Immature natural killer cell (primary cell): ENCODE results near the gene SUCLG2. TPM values are rescaled to one million over a fixed set of nuclear protein-coding genes. Genes with fewer than 3 reads are reported as not detected.
A peak's percentile ranks its signal among the peaks of the same experiment; 100 is the strongest.

Experiments used
- DNase-seq, 3 donors: peaks; one replicate each; pipeline ENCODE4 v3.0.0; 2022; ENCODE audit warnings: mixed read lengths in 1 of 3
- H3K27ac Mint-ChIP-seq, 6 donors: one replicate each; pipeline ENCODE4 v1.8.0; 2020; ENCODE audit warnings: mixed read lengths in 6 of 6, mild to moderate bottlenecking in 5 of 6, inconsistent platforms in 4 of 6, moderate library complexity in 3 of 6
- H3K27me3 Mint-ChIP-seq, 3 donors: one replicate each; pipeline ENCODE4 v1.8.0; 2020 to 2021; ENCODE audit warnings: low read depth in 3 of 3, mild to moderate bottlenecking in 3 of 3, mixed read lengths in 3 of 3, moderate library complexity in 3 of 3, inconsistent platforms in 1 of 3
- H3K36me3 Mint-ChIP-seq, 3 donors: one replicate each; pipeline ENCODE4 v1.8.0; 2020; ENCODE audit warnings: mixed read lengths in 3 of 3, inconsistent platforms in 2 of 3, mild to moderate bottlenecking in 2 of 3
- H3K4me1 Mint-ChIP-seq, 2 donors: one replicate each; pipeline ENCODE4 v1.8.0; 2020; ENCODE audit warnings: inconsistent platforms in 2 of 2, mild to moderate bottlenecking in 2 of 2, mixed read lengths in 2 of 2, moderate library complexity in 1 of 2
- H3K4me3 Mint-ChIP-seq, 5 donors: one replicate each; pipeline ENCODE4 v1.8.0; 2020; ENCODE audit warnings: mild to moderate bottlenecking in 5 of 5, mixed read lengths in 5 of 5, inconsistent platforms in 3 of 5, moderate library complexity in 3 of 5
- H3K9me3 Mint-ChIP-seq, 6 donors: one replicate each; pipeline ENCODE4 v1.8.0; 2020; ENCODE audit warnings: mild to moderate bottlenecking in 6 of 6, mixed read lengths in 6 of 6, inconsistent platforms in 4 of 6, moderate library complexity in 3 of 6
- polyA plus RNA-seq, 3 donors: library from polyadenylated mRNA; unstranded; fragments of 300-500 nt; fragmentation: Illumina TruSeq; gene quantifications; one replicate each; pipeline ENCODE4 v1.2.3, GENCODE V29; 2021

The SUCLG2 gene
- polyA plus RNA-seq, 3 donors from 2014 or later = 49.4 to 67.1 (median 58.2) TPM

GRCh38 chr3:67674055-67674454 is 19.6 kb upstream of the SUCLG2 start:
- peaks cover 31 to 33% of the 10 kb centered on the region in 2 donors for H3K4me1 Mint-ChIP-seq
- H3K36me3 Mint-ChIP-seq = peaks cover 0 to 9% (median 2%) of the 10 kb centered on the region in 3 donors
- H3K27me3 Mint-ChIP-seq = peaks cover 5 to 7% (median 6%) of the 10 kb centered on the region in 3 donors
- peaks cover 0 to 6% (median 0%) of the 10 kb centered on the region in 6 donors for H3K9me3 Mint-ChIP-seq
- H3K4me3 Mint-ChIP-seq = peak overlapping the region; percentile 49 to 84 (median 72)
- DNase-seq = peak; percentile 72 to 79 (median 76)
- peak overlapping the region; percentile 9 to 90 (median 52) for H3K27ac Mint-ChIP-seq

DNA sequence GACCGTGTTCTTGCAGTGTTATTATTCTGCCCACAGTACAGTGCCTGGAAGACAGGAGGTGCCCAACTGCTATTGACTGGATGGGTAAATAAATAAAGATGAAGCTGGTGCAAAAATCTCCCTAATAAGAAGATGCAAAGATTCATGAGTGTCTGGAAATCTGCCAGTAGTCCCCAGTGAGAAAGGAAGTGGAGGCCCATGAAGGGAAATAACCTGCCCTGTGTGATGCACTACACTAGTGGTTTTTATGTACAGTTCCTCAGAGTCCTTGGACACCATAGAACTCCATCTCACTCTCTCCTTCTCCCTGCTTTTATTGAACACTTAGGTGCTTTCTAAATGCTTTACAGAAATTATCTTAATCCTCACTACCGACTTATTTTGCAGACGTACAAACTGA is 8.3 kb upstream of the SUCLG2 start:
- H3K27ac Mint-ChIP-seq = peak overlapping the region in 1 of 6 donors; percentile 47

DNA sequence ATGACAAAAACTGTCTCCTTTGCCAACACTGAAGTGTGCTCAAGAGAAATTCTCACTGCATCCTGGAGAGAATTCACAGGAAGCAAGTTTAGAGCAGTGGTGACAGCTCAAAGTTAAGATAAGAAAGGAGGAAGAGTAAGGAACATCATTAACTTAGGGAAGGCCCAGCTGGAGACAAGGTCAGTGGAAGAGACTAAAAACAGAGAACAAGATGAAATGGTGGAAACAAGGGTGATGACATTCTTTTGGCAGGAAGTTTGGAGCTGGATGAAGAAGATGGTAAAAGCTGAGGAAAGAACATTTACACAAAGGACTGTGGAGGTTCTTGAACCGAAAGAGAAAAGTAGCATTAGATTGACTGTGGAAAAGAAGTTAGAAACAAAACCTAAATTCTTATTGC is 6.7 kb upstream of the SUCLG2 start:
- Mint-ChIP-seq H3K4me3 (no peak overlapping the region), H3K4me1 (peaks cover 24 to 30% of the 10 kb centered on the region in 2 donors), H3K36me3 (peaks cover 0 to 2% (median 0%) of the 10 kb centered on the region in 3 donors), H3K27ac (peak overlapping the region in 2 of 6 donors; percentile 21 to 54), H3K27me3 (peaks cover 2 to 7% (median 3%) of the 10 kb centered on the region in 3 donors), H3K9me3 (peaks cover 0 to 7% (median 1%) of the 10 kb centered on the region in 6 donors)
- no peak for DNase-seq

More for the DNA sequence above, 8.3 kb upstream of the SUCLG2 start:
- Mint-ChIP-seq H3K36me3 (peaks cover 0 to 7% (median 0%) of the 10 kb centered on the region in 3 donors), H3K9me3 (peaks cover 0 to 7% (median 1%) of the 10 kb centered on the region in 6 donors), H3K4me1 (peaks cover 18 to 19% of the 10 kb centered on the region in 2 donors), H3K4me3 (peak overlapping the region in 2 of 5 donors; percentile 15 to 16), H3K27me3 (peaks cover 2 to 3% (median 3%) of the 10 kb centered on the region in 3 donors)
- peak in 1 of 3 donors; percentile 23 for DNase-seq

GRCh38 chr3:67657192-67657591 is 2.8 kb upstream of the SUCLG2 start:
- Mint-ChIP-seq H3K4me3 (no peak overlapping the region), H3K27ac (peak overlapping the region in 2 of 6 donors; percentile 46 to 67), H3K4me1 (peaks cover 42 to 50% of the 10 kb centered on the region in 2 donors), H3K9me3 (peaks cover 0 to 11% (median 3%) of the 10 kb centered on the region in 6 donors), H3K36me3 (peaks cover 0 to 3% (median 0%) of the 10 kb centered on the region in 3 donors), H3K27me3 (peaks cover 10 to 16% (median 15%) of the 10 kb centered on the region in 3 donors)
- DNase-seq = no peak

- Mint-ChIP-seq H3K4me1 (peaks cover 45 to 53% of the 10 kb centered on the region in 2 donors), H3K27me3 (peaks cover 10 to 16% (median 15%) of the 10 kb centered on the region in 3 donors), H3K36me3 (peaks cover 0 to 6% (median 0%) of the 10 kb centered on the region in 3 donors), H3K4me3 (peak overlapping the region in 1 of 5 donors; percentile 78), H3K9me3 (peaks cover 0 to 11% (median 3%) of the 10 kb centered on the region in 6 donors), H3K27ac (peak overlapping the region in 5 of 6 donors; percentile 88 to 96 (median 94))
- DNase-seq = no peak
These were observed 2.2 kb upstream of the SUCLG2 start for GRCh38 chr3:67656614-67657013.

DNA sequence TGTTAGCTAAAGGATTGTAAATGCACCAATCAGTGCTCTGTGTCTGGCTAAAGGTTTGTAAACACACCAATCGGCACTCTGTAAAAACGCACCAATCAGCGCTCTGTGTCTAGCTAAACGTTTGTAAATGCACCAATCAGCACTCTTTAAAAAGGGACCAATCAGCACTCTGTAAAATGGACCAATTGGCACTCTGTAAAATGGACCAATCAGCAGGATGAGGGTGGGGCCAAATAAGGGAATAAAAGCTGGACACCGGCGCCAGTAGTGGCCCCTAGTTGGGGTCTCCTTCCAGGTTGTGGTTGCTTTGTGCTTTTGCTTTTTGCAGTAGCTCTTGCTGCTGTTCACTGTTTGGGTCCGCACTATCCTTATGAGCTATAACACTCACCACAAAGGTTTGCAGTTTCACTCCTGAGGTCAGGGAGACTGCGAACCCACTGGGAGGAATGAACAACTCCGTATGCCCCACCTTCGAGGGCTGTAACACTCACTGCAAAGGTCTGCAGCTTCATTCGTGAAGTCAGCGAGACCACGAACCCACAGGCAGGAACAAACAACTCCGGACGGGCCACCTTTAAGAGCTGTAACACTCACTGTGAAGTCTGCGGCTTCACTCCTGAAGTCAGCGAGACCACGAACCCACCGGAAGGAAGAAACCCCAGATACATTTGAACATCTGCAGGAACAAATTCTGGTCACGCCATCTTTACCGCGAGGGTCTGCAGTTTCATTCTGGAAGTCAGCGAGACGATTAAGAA is 1.1 kb upstream of the SUCLG2 start:
- peaks cover 51 to 59% of the 10 kb centered on the region in 2 donors for H3K4me1 Mint-ChIP-seq
- H3K4me3 Mint-ChIP-seq = peak overlapping the region; percentile 75 to 86 (median 80)
- H3K9me3 Mint-ChIP-seq = peaks cover 0 to 11% (median 3%) of the 10 kb centered on the region in 6 donors
- peaks cover 0 to 6% (median 0%) of the 10 kb centered on the region in 3 donors for H3K36me3 Mint-ChIP-seq
- peak; percentile 93 to 94 (median 94) for DNase-seq
- H3K27ac Mint-ChIP-seq = peak overlapping the region; percentile 88 to 96 (median 93)
- peaks cover 10 to 16% (median 15%) of the 10 kb centered on the region in 3 donors for H3K27me3 Mint-ChIP-seq

DNA sequence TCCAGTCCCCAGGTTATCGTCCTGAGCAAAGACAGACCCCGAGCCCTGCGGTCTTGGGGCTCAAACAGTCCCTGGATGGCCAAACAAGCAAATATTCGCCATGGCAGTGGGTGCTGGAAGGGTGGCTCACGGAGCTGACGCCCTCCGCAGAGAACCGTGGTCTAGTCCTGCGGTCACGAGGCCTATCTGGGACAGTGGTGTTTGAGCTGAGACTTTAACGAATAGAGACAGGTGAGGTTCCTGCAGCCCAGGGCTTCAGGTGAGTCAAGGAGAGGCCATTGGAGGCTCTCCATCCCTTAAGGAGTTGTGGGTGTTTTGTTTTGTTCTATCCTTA is 399 bp upstream of the SUCLG2 start:
- Mint-ChIP-seq H3K4me3 (peak overlapping the region; percentile 75 to 86 (median 80)), H3K9me3 (peaks cover 0 to 11% (median 3%) of the 10 kb centered on the region in 6 donors), H3K27ac (peak overlapping the region; percentile 88 to 96 (median 93)), H3K4me1 (peaks cover 54 to 63% of the 10 kb centered on the region in 2 donors), H3K27me3 (peaks cover 10 to 16% (median 15%) of the 10 kb centered on the region in 3 donors), H3K36me3 (peaks cover 0 to 6% (median 0%) of the 10 kb centered on the region in 3 donors)
- DNase-seq = no peak

- peaks cover 10 to 16% (median 15%) of the 10 kb centered on the region in 3 donors for H3K27me3 Mint-ChIP-seq
- H3K36me3 Mint-ChIP-seq = peaks cover 0 to 12% (median 2%) of the 10 kb centered on the region in 3 donors
- no peak for DNase-seq
- H3K9me3 Mint-ChIP-seq = peaks cover 0 to 10% (median 3%) of the 10 kb centered on the region in 6 donors
- peak overlapping the region; percentile 78 to 82 (median 79) for H3K4me3 Mint-ChIP-seq
- peaks cover 64 to 76% of the 10 kb centered on the region in 2 donors for H3K4me1 Mint-ChIP-seq
- peak overlapping the region; percentile 52 to 88 (median 70) for H3K27ac Mint-ChIP-seq
These were observed 850 bp downstream of the SUCLG2 start for GRCh38 chr3:67653425-67654098.

GRCh38 chr3:67650084-67650483 is 4.3 kb downstream of the SUCLG2 start:
- Mint-ChIP-seq H3K4me3 (no peak overlapping the region), H3K9me3 (no peaks in the 10 kb centered on the region), H3K36me3 (peaks cover 4 to 14% (median 8%) of the 10 kb centered on the region in 3 donors), H3K4me1 (peaks cover 65 to 72% of the 10 kb centered on the region in 2 donors), H3K27me3 (peaks cover 2 to 4% (median 4%) of the 10 kb centered on the region in 3 donors), H3K27ac (no peak overlapping the region)
- no peak for DNase-seq

GRCh38 chr3:67649681-67650080 is 4.7 kb downstream of the SUCLG2 start:
- Mint-ChIP-seq H3K27me3 (peaks cover 1 to 2% (median 2%) of the 10 kb centered on the region in 3 donors), H3K27ac (peak overlapping the region in 2 of 6 donors; percentile 23 to 29), H3K9me3 (no peaks in the 10 kb centered on the region), H3K4me3 (no peak overlapping the region), H3K36me3 (peaks cover 4 to 14% (median 8%) of the 10 kb centered on the region in 3 donors), H3K4me1 (peaks cover 63 to 68% of the 10 kb centered on the region in 2 donors)
- DNase-seq = no peak

DNA sequence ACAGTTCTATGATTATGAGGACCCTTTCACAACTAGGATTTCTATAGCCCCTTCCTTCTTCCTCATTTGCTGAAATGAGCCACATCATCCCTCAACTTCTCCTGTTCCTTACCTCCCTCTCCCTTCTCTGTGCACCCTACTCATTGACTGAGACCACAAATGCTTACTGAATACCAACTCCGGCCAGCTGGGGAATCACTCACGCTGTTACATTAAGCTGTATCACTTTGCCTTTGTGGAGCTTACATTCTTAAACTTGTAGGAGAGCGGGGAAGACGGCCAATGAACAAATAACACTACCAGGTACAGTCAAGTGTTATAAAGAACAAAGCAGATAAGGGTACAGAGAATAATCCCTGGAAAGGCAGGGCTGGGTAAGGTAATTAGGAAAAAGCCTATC is 5.7 kb downstream of the SUCLG2 start:
- no peaks in the 10 kb centered on the region for H3K9me3 Mint-ChIP-seq
- DNase-seq = no peak
- peaks cover 4 to 14% (median 11%) of the 10 kb centered on the region in 3 donors for H3K36me3 Mint-ChIP-seq
- peaks cover 1 to 2% (median 2%) of the 10 kb centered on the region in 3 donors for H3K27me3 Mint-ChIP-seq
- H3K4me1 Mint-ChIP-seq = peaks cover 64 to 74% of the 10 kb centered on the region in 2 donors
- H3K27ac Mint-ChIP-seq = peak overlapping the region in 1 of 6 donors; percentile 23
- H3K4me3 Mint-ChIP-seq = no peak overlapping the region

DNA sequence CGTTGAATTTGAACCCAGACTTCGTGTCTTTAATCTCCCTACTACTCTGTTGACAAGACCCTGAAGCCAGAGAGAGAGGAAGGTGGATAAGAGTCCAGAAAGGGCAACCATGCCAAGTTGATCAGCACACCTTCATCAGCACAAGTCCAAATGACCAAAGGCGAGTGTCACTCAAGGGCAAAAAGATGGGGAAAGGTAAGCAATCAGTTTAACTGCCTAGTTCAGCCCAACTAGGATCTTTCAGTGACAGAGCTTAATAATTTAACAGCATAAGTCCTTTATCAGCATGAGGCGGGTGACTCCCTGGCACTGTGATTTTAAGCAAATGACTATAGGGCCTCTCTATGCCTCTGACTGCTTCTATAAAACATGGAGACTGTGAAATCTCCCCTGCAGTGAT is 6.2 kb downstream of the SUCLG2 start:
- no peaks in the 10 kb centered on the region for H3K9me3 Mint-ChIP-seq
- H3K4me1 Mint-ChIP-seq = peaks cover 63 to 74% of the 10 kb centered on the region in 2 donors
- H3K36me3 Mint-ChIP-seq = peaks cover 4 to 14% (median 11%) of the 10 kb centered on the region in 3 donors
- no peak overlapping the region for H3K4me3 Mint-ChIP-seq
- no peak overlapping the region for H3K27ac Mint-ChIP-seq
- DNase-seq = no peak
- peaks cover 1 to 2% (median 2%) of the 10 kb centered on the region in 3 donors for H3K27me3 Mint-ChIP-seq

DNA sequence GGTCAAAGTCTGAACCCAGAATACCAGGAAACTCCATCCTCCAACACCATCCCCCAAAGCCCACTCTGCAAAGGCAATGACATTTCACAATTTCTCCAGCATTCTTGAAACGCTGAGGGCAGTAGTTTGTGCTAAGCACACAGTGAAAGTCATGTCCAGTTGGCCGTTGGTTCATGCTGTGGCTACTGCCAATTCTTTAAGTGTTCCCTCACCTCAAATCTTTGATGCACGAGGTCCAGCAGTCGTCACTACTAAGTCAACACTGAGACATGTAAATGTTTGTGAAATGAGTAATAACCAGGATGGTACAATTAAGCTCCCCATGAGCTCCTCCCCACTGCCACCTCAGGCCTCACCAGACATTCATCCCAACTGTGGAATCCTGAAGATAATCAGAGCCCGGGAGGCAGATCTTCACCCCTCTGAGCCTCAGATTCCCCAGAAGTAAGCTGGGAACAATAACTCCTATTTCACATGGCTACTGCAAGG is 7.0 kb downstream of the SUCLG2 start:
- H3K27ac Mint-ChIP-seq = no peak overlapping the region
- H3K9me3 Mint-ChIP-seq = no peaks in the 10 kb centered on the region
- H3K4me1 Mint-ChIP-seq = peaks cover 56 to 72% of the 10 kb centered on the region in 2 donors
- H3K36me3 Mint-ChIP-seq = peaks cover 4 to 14% (median 11%) of the 10 kb centered on the region in 3 donors
- H3K27me3 Mint-ChIP-seq = peaks cover 1 to 2% (median 2%) of the 10 kb centered on the region in 3 donors
- no peak overlapping the region for H3K4me3 Mint-ChIP-seq
- DNase-seq = no peak
